ENCODE results near the gene MYOCOS.
"Not testable (repeated sequence)": the region's sequence is repeated elsewhere in the genome, so short reads cannot be mapped to it uniquely, and the experiment has no call there.

MYOCOS gene

DNA sequence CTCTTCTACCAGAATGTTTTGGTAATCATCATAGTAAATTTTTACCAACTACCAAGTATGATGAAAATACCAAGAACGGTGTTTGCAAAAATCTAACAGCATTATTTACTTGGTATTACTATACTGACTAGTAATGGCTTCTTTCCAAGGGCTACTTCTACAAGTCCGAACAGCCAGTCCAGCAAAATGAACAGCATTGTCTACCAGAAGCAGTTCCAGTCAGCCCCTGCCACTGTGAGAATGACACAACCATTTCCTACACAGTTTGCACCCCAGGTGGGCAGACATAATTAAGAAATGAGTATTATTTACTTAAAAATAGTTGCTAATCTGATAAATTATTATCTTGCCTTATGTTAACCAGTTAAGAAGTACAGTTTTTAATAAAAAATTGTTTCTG, 33.8 kb upstream of the MYOCOS start:
- TF ChIP-seq ZFX (IDR thresholded peaks at IDR 0.05) (no peak), CTCF (conservative IDR thresholded peaks at IDR 0.05) (no peak)
- no peak overlapping the region for H3K27ac ChIP-seq

DNA sequence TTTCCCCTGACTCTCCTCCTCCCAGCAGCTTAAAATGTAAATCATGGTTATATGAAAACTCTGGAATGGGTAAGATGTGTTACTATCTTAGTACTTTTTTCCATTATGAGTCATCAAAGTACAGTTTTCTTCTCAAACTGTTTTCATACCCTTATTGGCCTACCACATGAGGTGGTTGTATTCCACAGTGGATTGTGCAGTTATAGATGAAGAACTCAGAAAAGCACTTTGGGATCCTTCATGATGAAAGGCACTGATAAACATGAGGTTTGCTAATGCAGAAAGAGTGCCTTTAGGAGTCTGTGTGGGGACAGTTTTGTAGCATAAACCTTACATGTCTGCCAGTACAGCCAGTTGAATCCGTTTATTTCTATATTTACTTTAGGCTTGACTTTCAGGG, 32.0 kb upstream of the MYOCOS start:
- no peak for TF ChIP-seq CTCF (conservative IDR thresholded peaks at IDR 0.05)
- no peak for TF ChIP-seq ZFX (IDR thresholded peaks at IDR 0.05)

DNA sequence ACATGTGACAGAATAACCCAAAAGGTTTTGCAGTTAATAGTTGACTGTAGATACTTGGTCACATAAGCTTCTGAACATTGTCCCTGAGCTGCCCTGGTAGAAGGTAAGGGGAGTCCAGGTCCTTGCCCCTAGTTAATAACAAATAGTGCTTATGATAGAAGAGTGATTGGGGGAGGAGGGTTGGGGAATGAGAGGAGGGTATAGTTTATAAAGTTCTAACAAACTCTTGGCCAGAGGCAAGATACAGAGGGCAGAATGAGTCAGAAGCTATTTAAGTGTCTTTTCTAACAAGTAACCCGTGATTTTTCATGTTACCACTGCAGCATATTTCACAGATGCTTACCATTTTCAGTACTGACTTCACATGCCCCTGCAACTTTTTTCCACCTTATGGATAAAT, 26.7 kb upstream of the MYOCOS start:
- H3K27ac ChIP-seq, result no peak overlapping the region
- TF ChIP-seq ZFX (IDR thresholded peaks at IDR 0.05), result no peak
- no peak for TF ChIP-seq CTCF (conservative IDR thresholded peaks at IDR 0.05)

More for the DNA sequence above, 32.0 kb upstream of the MYOCOS start:
- H3K27ac ChIP-seq, result no peak overlapping the region

GRCh38 chr1:171596119-171596518, 25.9 kb upstream of the MYOCOS start:
- TF ChIP-seq CTCF (conservative IDR thresholded peaks at IDR 0.05) (no peak), ZFX (IDR thresholded peaks at IDR 0.05) (no peak)
- H3K27ac ChIP-seq, result no peak overlapping the region

DNA sequence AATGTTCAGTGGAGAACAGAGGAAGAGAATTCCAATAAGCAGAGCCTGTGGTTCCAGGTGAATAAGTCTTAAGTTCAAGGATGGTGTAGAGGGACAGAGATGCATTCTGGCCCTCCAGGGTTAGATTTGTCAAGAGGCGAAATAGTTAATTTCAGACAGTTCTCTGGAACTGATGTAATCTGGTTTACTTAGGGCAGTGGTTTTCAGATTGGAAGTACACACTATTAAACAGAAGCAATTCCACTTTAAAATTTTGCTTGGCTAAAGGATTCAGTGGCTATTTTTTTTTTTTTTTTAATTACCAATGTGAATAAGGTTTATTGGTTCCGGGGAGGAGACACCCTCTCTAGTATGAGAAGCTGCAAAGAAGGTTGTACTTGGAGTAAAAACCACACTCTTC, 25.3 kb upstream of the MYOCOS start:
- TF ChIP-seq CTCF (conservative IDR thresholded peaks at IDR 0.05) (no peak), ZFX (IDR thresholded peaks at IDR 0.05) (no peak)
- no peak overlapping the region for H3K27ac ChIP-seq

DNA sequence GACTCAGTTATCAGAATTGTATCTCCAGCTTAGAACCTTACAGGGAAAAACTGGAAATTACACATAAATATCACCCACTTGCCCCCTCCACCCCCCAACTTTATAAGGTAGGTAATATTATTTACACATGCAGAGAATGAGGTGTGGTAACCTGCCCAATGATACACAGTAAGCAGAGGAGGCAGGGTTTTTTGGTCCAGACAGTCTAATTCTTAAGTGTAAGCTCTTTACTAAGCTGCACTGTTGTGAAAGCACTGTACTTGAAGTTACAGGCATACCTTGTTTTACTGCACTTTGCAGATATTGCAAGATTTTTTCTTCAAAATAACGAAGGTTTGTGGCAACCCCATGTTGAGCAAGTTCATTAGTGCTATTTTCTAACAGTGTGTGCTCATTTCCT, 24.8 kb upstream of the MYOCOS start:
- TF ChIP-seq ZFX (IDR thresholded peaks at IDR 0.05) (no peak), CTCF (conservative IDR thresholded peaks at IDR 0.05) (no peak)
- H3K27ac ChIP-seq, result no peak overlapping the region

GRCh38 chr1:171600310-171600709, 21.7 kb upstream of the MYOCOS start:
- not testable (repeated sequence) for H3K27ac ChIP-seq

GRCh38 chr1:171600862-171601261, 21.2 kb upstream of the MYOCOS start:
- no peak for TF ChIP-seq CTCF (conservative IDR thresholded peaks at IDR 0.05)
- no peak for TF ChIP-seq ZFX (IDR thresholded peaks at IDR 0.05)
- no peak overlapping the region for H3K27ac ChIP-seq

DNA sequence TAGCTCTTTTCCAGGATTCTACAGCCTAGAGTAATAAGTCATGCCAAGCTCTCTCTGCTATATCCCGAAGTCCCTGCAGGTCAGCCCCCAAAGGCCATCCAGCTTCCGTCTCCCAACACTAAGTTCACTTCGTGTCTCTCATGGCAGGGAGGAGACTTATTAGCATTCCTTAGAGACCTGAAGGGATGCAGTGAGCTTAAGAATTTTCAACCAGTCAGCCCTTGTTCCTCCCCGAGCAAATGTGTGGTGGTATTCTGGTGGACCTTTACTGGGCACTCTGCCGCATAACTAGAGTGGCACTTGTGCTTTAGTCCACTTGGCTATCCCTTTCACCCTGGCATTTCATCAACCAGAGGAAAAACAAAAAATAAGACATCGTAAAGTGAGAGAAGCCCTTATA, 19.0 kb upstream of the MYOCOS start:
- not testable (repeated sequence) for H3K27ac ChIP-seq

Data from C4-2B (cell line).